GM19240 (cell line): ENCODE data around the gene GRIA1.

Experiments used
- DNase-seq: peaks from one replicate; pipeline ENCODE4 v3.0.0; 2011; ENCODE audit warnings: low spot score; ENCODE audit not compliant: insufficient read length

Gene GRIA1

GRCh38 chr5:153498516-153498915, 8.0 kb downstream of the GRIA1 start:
- no peak for DNase-seq

- no peak for DNase-seq
Observed at GRCh38 chr5:153500178-153500577, 9.7 kb downstream of the GRIA1 start.

- no peak for DNase-seq
Observed at GRCh38 chr5:153504726-153505125, 14.3 kb downstream of the GRIA1 start.

- DNase-seq, result no peak
Observed at GRCh38 chr5:153508700-153509099, 18.2 kb downstream of the GRIA1 start.

GRCh38 chr5:153511622-153512021, 21.2 kb downstream of the GRIA1 start:
- DNase-seq, result no peak

GRCh38 chr5:153513156-153513555, 22.7 kb downstream of the GRIA1 start:
- DNase-seq, result no peak

GRCh38 chr5:153515301-153515700, 24.8 kb downstream of the GRIA1 start:
- DNase-seq, result no peak

GRCh38 chr5:153516504-153517240, 26.2 kb downstream of the GRIA1 start:
- no peak for DNase-seq

GRCh38 chr5:153517241-153517611, 26.8 kb downstream of the GRIA1 start:
- no peak for DNase-seq

- no peak for DNase-seq
Observed at GRCh38 chr5:153520137-153520536, 29.7 kb downstream of the GRIA1 start.

GRCh38 chr5:153520952-153521351, 30.5 kb downstream of the GRIA1 start:
- DNase-seq, result no peak

- DNase-seq, result no peak
Observed at GRCh38 chr5:153523211-153523610, 32.7 kb downstream of the GRIA1 start.

- DNase-seq, result no peak
Observed at GRCh38 chr5:153523831-153524230, 33.4 kb downstream of the GRIA1 start.

GRCh38 chr5:153525536-153525935, 35.1 kb downstream of the GRIA1 start:
- DNase-seq, result no peak

- DNase-seq, result no peak
Observed at GRCh38 chr5:153530357-153531143, 40.1 kb downstream of the GRIA1 start.

- no peak for DNase-seq
Observed at GRCh38 chr5:153533546-153533945, 43.1 kb downstream of the GRIA1 start.

- DNase-seq, result no peak
Observed at GRCh38 chr5:153534102-153534501, 43.6 kb downstream of the GRIA1 start.

GRCh38 chr5:153537207-153537606, 46.7 kb downstream of the GRIA1 start:
- no peak for DNase-seq

GRCh38 chr5:153539983-153540382, 49.5 kb downstream of the GRIA1 start:
- no peak for DNase-seq

- DNase-seq, result no peak
Observed at GRCh38 chr5:153542536-153542935, 52.1 kb downstream of the GRIA1 start.

GRCh38 chr5:153543288-153543687, 52.8 kb downstream of the GRIA1 start:
- no peak for DNase-seq

GRCh38 chr5:153543959-153544470, 53.5 kb downstream of the GRIA1 start:
- DNase-seq, result no peak

GRCh38 chr5:153544706-153545105, 54.2 kb downstream of the GRIA1 start:
- DNase-seq, result no peak
